Stomach (tissue), 9 donors: ENCODE results near the gene ZCCHC14. TPM values are rescaled to one million over a fixed set of nuclear protein-coding genes. Genes with fewer than 3 reads are reported as not detected.

Source experiments
- DNase-seq, 2 donors: peaks; one replicate each; pipeline versions ENCODE4 v3.0.0 to v3.0.0-alpha.2; 2013 to 2019
- H3K27ac ChIP-seq, 5 donors: fragments of 200-600 bp in 4 of 5; sonication (generic) in 4 of 5; one replicate each; pipeline ENCODE4 v1.5.1; 2013 to 2019; ENCODE audit warnings: mild to moderate bottlenecking in 1 of 5, moderate library complexity in 1 of 5
- H3K27me3 ChIP-seq, 3 donors: fragments of 200-600 bp; sonication (generic); one replicate each; pipeline ENCODE4 v1.5.1; 2017 to 2019; ENCODE audit warnings: mixed run types in 1 of 3
- H3K36me3 ChIP-seq, 4 donors: fragments of 200-600 bp; sonication (generic); 1 replicate in 3 of 4; 2 replicates in 1 of 4; pipeline ENCODE4 v1.5.1; 2016 to 2019
- H3K4me1 ChIP-seq, 4 donors: fragments of 200-600 bp; sonication (generic); one replicate each; pipeline ENCODE4 v1.5.1; 2016 to 2019
- H3K4me3 ChIP-seq, 4 donors: fragments of 200-600 bp; sonication (generic) in 3 of 4; one replicate each; pipeline ENCODE4 v1.5.1; 2016 to 2019; ENCODE audit warnings: mild to moderate bottlenecking in 1 of 4
- H3K9me3 ChIP-seq, 4 donors: fragments of 200-600 bp; sonication (generic); one replicate each; pipeline ENCODE4 v1.5.1; 2016 to 2019
- CTCF ChIP-seq, 7 experiments: fragments of 450-650 bp in 4 of 7; fragments of 200-600 bp in 3 of 7; sonication (generic) in 3 of 7; IDR thresholded peaks; one replicate each; pipeline ENCODE4 v1.5.1; 2016 to 2019; ENCODE audit warnings: antibody characterized with exemption in 7 of 7, control low read depth in 2 of 7, mild to moderate bottlenecking in 1 of 7
- EP300 ChIP-seq: sonication (generic); formaldehyde crosslinking; IDR thresholded peaks from one replicate; pipeline ENCODE4 v1.6.1; 2017; ENCODE audit warnings: antibody characterized with exemption
- POLR2A ChIP-seq, 4 donors: fragments of 450-650 bp; IDR thresholded peaks; one replicate each; pipeline ENCODE4 v1.6.1; 2016; ENCODE audit warnings: antibody characterized with exemption in 4 of 4, control low read depth in 2 of 4, mild to moderate bottlenecking in 1 of 4, moderate library complexity in 1 of 4
- POLR2AphosphoS5 ChIP-seq, 3 donors: sonication (generic); formaldehyde crosslinking; IDR thresholded peaks; one replicate each; pipeline ENCODE4 v1.6.1; 2016; ENCODE audit warnings: antibody characterized with exemption in 3 of 3
- WGBS, 5 donors: extraction: QIAGEN DNeasy Blood & Tissue Kit in 3 of 5; methylation state at CpG; one replicate each; pipeline versions ENCODE4 v1.1.5 to v1.1.7; 2013 to 2018; 5-methylcytosine and 5-hydroxymethylcytosine counted together
- intact Hi-C: fragments of 100-400 bp; cut with DNase I; formaldehyde crosslinking; loops from one replicate; pipeline ENCODE4 v1.15.1; 2023; ENCODE audit warnings: low total_unique reads
- polyA plus RNA-seq, 3 donors: library from polyadenylated mRNA; stranded (reverse); fragments of 200-250 nt; gene quantifications; one replicate each; pipeline ENCODE4 v1.2.3, GENCODE V29; 2013
- total RNA-seq, 5 donors: library from RNA; depleted of rRNA; stranded (reverse); fragments of >200 nt; gene quantifications; one replicate each; pipeline versions ENCODE4 v1.1.0 to v1.2.3, GENCODE V29; 2014 to 2016
- donor health status: healthy with polysubstance abuse.
- donor health status: Bipolar disorder and iron deficiency.
- donor health status: healthy.

The ZCCHC14 gene
- total and polyA plus RNA-seq, 8 donors: 5.4 to 25.9 (median 16.7) TPM

DNA sequence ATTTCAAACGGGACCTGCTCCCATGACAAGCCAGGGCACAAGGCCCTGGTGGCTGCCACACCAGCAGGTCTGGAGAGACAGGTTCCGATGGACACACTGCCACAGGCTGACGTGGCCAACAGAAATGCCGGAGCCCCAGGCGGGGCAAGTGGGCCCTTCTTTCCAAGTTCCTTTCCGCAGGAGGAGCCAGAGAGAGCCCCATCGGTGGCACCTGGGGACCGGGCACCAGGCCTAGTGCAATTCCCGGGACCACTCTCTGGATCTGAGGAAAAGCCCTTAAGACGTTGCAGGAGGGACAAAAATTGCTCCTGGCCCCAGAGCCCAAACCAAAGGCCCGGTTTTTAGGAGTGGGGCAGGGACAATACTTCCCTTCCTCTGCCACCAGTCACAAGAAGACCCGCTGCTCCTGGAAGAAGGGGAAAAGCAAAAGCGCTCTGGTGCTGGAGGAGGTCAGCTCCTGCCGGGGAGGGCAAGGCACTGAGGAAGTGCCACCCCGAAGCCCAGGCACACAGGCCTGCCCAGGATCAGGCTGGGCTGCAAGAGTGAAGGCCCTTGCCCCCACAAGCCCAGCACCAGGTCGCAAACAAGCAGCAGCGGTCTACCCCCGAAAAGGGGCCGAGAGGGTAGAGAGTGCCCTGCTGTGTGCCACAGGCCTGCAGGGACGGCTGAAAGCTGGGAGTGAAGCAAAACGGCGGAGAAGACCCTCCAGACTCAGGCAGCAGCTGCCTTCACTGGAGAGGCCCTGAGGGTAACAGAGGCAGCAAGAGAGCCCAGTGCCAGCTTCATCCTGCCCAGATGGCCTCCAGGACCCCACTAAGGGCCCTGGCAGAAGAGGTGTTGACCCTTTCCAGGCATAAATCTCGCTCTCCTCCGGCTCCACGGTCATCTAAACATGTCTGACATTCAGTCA is 71.6 kb downstream of the ZCCHC14 start:
- no peak overlapping the region for H3K4me3 ChIP-seq
- intact Hi-C loops: no loop called here
- no peaks in the 10 kb centered on the region for H3K27me3 ChIP-seq
- H3K9me3 ChIP-seq: no peaks in the 10 kb centered on the region
- H3K27ac ChIP-seq: no peak overlapping the region
- TF ChIP-seq POLR2A (IDR thresholded peaks at IDR 0.05) (no peak), CTCF (IDR thresholded peaks at IDR 0.05) (no peak), POLR2AphosphoS5 (IDR thresholded peaks at IDR 0.05) (no peak), EP300 (no peak)
- WGBS, 5 donors: 90 to 94% (median 93%) methylated on average over 20 to 25 of the region's 25 CpGs
- H3K36me3 ChIP-seq: peaks cover 35 to 90% (median 85%) of the 10 kb centered on the region in 4 donors
- no peak for DNase-seq
- peaks cover 0 to 10% (median 0%) of the 10 kb centered on the region in 4 donors for H3K4me1 ChIP-seq

GRCh38 chr16:87420026-87421002 is 72.5 kb downstream of the ZCCHC14 start:
- H3K4me3 ChIP-seq: no peak overlapping the region
- intact Hi-C loops: no loop called here
- H3K9me3 ChIP-seq: no peaks in the 10 kb centered on the region
- H3K36me3 ChIP-seq: peaks cover 40 to 97% (median 93%) of the 10 kb centered on the region in 4 donors
- 92 to 95% (median 93%) methylated on average over 25 of the region's 25 CpGs for WGBS, 5 donors
- TF ChIP-seq EP300: no peak
- no peak for TF ChIP-seq POLR2A (IDR thresholded peaks at IDR 0.05)
- no peak for TF ChIP-seq CTCF (IDR thresholded peaks at IDR 0.05)
- TF ChIP-seq POLR2AphosphoS5 (IDR thresholded peaks at IDR 0.05): no peak
- no peak overlapping the region for H3K27ac ChIP-seq
- DNase-seq: no peak
- H3K27me3 ChIP-seq: no peaks in the 10 kb centered on the region
- peaks cover 0 to 11% (median 0%) of the 10 kb centered on the region in 4 donors for H3K4me1 ChIP-seq

- 62 to 80% (median 73%) methylated on average over 6 of the region's 6 CpGs for WGBS, 5 donors
Observed at GRCh38 chr16:87418644-87419043, 74.2 kb downstream of the ZCCHC14 start.

More at GRCh38 chr16:87418644-87419043, 74.2 kb downstream of the ZCCHC14 start:
- DNase-seq: no peak
- H3K27ac ChIP-seq: no peak overlapping the region
- intact Hi-C loops: loop anchor here (10.0 kb wide), 1 partner anchor 216 kb away; no protein-coding TSS in a partner anchor
- no peak overlapping the region for H3K4me3 ChIP-seq
- peaks cover 0 to 11% (median 0%) of the 10 kb centered on the region in 4 donors for H3K4me1 ChIP-seq
- H3K36me3 ChIP-seq: peaks cover 51 to 99% (median 98%) of the 10 kb centered on the region in 4 donors
- H3K27me3 ChIP-seq: no peaks in the 10 kb centered on the region
- H3K9me3 ChIP-seq: no peaks in the 10 kb centered on the region
- TF ChIP-seq POLR2A (IDR thresholded peaks at IDR 0.05): no peak
- TF ChIP-seq EP300: no peak
- no peak for TF ChIP-seq POLR2AphosphoS5 (IDR thresholded peaks at IDR 0.05)
- TF ChIP-seq CTCF (IDR thresholded peaks at IDR 0.05): no peak
